WTC11 (cell line): ENCODE data around the gene MEIS2.

ENCODE experiments used
- ATF3 ChIP-seq: sonication (generic); formaldehyde crosslinking; conservative IDR thresholded peaks from 2 replicates; pipeline ENCODE4 v1.8.1; 2022; ENCODE audit warnings: mild to moderate bottlenecking, missing genetic modification reagents
- CTCF ChIP-seq: fragments of 200-600 bp; IDR thresholded peaks from 2 replicates; pipeline ENCODE4 v1.8.0; 2022; ENCODE audit warnings: antibody characterized with exemption
- FOXP1 ChIP-seq: sonication (generic); formaldehyde crosslinking; IDR thresholded peaks from 2 replicates; pipeline ENCODE4 v1.8.0; 2022; ENCODE audit warnings: missing genetic modification reagents, mild to moderate bottlenecking, moderate library complexity, borderline replicate concordance
- KAT7 ChIP-seq: sonication (generic); formaldehyde crosslinking; IDR thresholded peaks from 2 replicates; pipeline ENCODE4 v1.8.1; 2023; ENCODE audit warnings: missing genetic modification reagents, mild to moderate bottlenecking, borderline replicate concordance
- MLX ChIP-seq: sonication (generic); formaldehyde crosslinking; IDR thresholded peaks from 2 replicates; pipeline ENCODE4 v1.8.1; 2023; ENCODE audit warnings: mild to moderate bottlenecking, missing genetic modification reagents, moderate library complexity
- MYBL2 ChIP-seq: sonication (generic); formaldehyde crosslinking; IDR thresholded peaks from 2 replicates; pipeline ENCODE4 v1.8.1; 2023; ENCODE audit warnings: mild to moderate bottlenecking, moderate library complexity, missing genetic modification reagents
- SP1 ChIP-seq: sonication (generic); formaldehyde crosslinking; conservative IDR thresholded peaks from 2 replicates; pipeline ENCODE4 v1.8.1; 2022; ENCODE audit warnings: missing genetic modification reagents
- ZMAT4 ChIP-seq: fragments of 250-450 bp; sonication (Bioruptor Pico); IDR thresholded peaks from 2 replicates; pipeline ENCODE4 v1.9.0; 2021; ENCODE audit warnings: mild to moderate bottlenecking
- ZNF121 ChIP-seq: sonication (generic); formaldehyde crosslinking; IDR thresholded peaks from 2 replicates; pipeline ENCODE4 v1.8.0; 2023; ENCODE audit warnings: missing genetic modification reagents

DNA sequence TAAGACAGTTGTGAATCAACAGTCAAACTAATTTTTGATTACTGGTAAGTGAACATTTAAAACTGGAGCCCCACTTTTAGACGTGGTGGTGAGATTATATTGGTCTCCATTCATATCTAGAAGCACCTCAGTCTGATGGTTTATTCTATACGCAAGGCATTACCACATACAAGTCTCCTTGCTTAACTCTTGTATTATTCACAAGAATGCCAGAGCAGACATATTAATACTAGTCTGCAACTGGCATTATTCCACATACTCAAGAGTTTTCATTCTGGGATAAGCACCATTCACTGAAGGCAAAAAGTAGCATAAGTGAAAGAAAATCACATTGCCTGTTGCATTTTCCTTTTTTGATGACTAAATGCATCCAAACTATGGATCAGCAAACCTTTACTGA is 36.9 kb upstream of the MEIS2 start:
- TF ChIP-seq CTCF (no peak), FOXP1 (no peak), SP1 (CRISPR knock-in tag) (no peak), MYBL2 (no peak), ZMAT4 (CRISPR knock-in tag) (no peak), KAT7 (CRISPR knock-in tag) (no peak), MLX (no peak), ZNF121 (CRISPR knock-in tag) (no peak), ATF3 (no peak)
